Gastroesophageal sphincter (tissue), 4 donors: ENCODE results near the gene ME2. TPM values are rescaled to one million over a fixed set of nuclear protein-coding genes. Genes with fewer than 3 reads are reported as not detected.

Source experiments
- ATAC-seq: fragments of 150-250 bp; one replicate; pipeline ENCODE4 v1.9.1; 2016; ENCODE audit warnings: mild to moderate bottlenecking, moderate library complexity
- H3K27ac ChIP-seq, 4 donors: fragments of 200-600 bp; sonication (generic) in 3 of 4; 1 replicate in 3 of 4; 2 replicates in 1 of 4; pipeline ENCODE4 v1.5.1; 2016 to 2019
- H3K27me3 ChIP-seq: fragments of 200-600 bp; sonication (generic); one replicate; pipeline ENCODE4 v1.5.1; 2019
- H3K36me3 ChIP-seq, 2 donors: fragments of 200-600 bp; sonication (generic); one replicate each; pipeline ENCODE4 v1.5.1; 2019; ENCODE audit warnings: control low read depth in 1 of 2
- H3K4me1 ChIP-seq, 3 donors: fragments of 200-600 bp; sonication (generic); 1 replicate in 2 of 3; 2 replicates in 1 of 3; pipeline ENCODE4 v1.5.1; 2016 to 2019; ENCODE audit warnings: control low read depth in 2 of 3
- H3K4me3 ChIP-seq, 2 donors: fragments of 200-600 bp; sonication (generic); one replicate each; pipeline ENCODE4 v1.5.1; 2019; ENCODE audit warnings: mild to moderate bottlenecking in 1 of 2, moderate library complexity in 1 of 2
- H3K9me3 ChIP-seq, 3 donors: fragments of 200-600 bp; sonication (generic); one replicate each; pipeline ENCODE4 v1.5.1; 2017 to 2019; ENCODE audit warnings: control low read depth in 2 of 3
- EP300 ChIP-seq: sonication (generic); formaldehyde crosslinking; IDR thresholded peaks from one replicate; pipeline ENCODE4 v1.6.1; 2017; ENCODE audit warnings: antibody characterized with exemption, mild to moderate bottlenecking
- POLR2A ChIP-seq, 2 donors: fragments of 450-650 bp; IDR thresholded peaks; one replicate each; pipeline ENCODE4 v1.6.1; 2017; ENCODE audit warnings: antibody characterized with exemption in 2 of 2, mild to moderate bottlenecking in 2 of 2, moderate library complexity in 1 of 2
- POLR2AphosphoS5 ChIP-seq: sonication (generic); formaldehyde crosslinking; IDR thresholded peaks from one replicate; pipeline ENCODE4 v1.6.1; 2017; ENCODE audit warnings: antibody characterized with exemption
- WGBS, 2 donors: methylation state at CpG; one replicate each; pipeline ENCODE4 v1.1.5; 2018; ENCODE audit warnings: low coverage in 1 of 2; 5-methylcytosine and 5-hydroxymethylcytosine counted together
- total RNA-seq, 4 donors: library from RNA; depleted of rRNA; stranded (reverse); fragments of >200 nt; gene quantifications; one replicate each; pipeline ENCODE4 v1.1.0, GENCODE V29; 2016
- TF ChIP-seq, protein P1 (sequence below), 4 experiments: fragments of 200-600 bp in 2 of 4; fragments of 450-650 bp in 2 of 4; sonication (generic) in 1 of 4; IDR thresholded peaks; one replicate each; pipeline ENCODE4 v1.5.1; 2017 to 2019; ENCODE audit warnings: antibody characterized with exemption in 4 of 4, mild to moderate bottlenecking in 2 of 4, moderate library complexity in 2 of 4

Gene ME2
- total RNA-seq, 4 donors from 2014 or later = 44.8 to 59.2 (median 53.1) TPM

DNA sequence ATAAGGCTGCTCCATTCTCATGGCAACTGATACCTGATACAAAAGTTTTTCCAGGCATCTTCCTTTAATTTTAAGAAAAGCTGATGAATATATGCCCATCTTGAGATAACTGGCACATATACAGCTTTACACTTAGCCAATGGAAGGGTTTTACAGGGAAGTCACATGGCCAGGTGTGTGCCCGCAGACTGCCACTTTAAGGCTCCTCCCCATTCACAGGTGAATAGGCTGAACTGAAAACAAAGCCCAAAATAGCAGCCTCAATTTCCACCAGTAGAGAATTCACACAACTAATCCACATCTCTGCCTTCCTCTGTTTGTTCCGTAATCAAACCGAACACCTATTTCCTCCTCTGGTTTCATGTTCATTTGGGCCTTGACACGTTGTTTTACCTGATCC, 9.8 kb upstream of the ME2 start:
- H3K4me3 ChIP-seq = no peak overlapping the region
- H3K4me1 ChIP-seq = peaks cover 0 to 4% (median 0%) of the 10 kb centered on the region in 3 donors
- no peak overlapping the region for H3K27ac ChIP-seq
- TF ChIP-seq EP300 (no peak), POLR2A (IDR thresholded peaks at IDR 0.05) (no peak), POLR2AphosphoS5 (no peak)
- TF ChIP-seq, protein P1, sequence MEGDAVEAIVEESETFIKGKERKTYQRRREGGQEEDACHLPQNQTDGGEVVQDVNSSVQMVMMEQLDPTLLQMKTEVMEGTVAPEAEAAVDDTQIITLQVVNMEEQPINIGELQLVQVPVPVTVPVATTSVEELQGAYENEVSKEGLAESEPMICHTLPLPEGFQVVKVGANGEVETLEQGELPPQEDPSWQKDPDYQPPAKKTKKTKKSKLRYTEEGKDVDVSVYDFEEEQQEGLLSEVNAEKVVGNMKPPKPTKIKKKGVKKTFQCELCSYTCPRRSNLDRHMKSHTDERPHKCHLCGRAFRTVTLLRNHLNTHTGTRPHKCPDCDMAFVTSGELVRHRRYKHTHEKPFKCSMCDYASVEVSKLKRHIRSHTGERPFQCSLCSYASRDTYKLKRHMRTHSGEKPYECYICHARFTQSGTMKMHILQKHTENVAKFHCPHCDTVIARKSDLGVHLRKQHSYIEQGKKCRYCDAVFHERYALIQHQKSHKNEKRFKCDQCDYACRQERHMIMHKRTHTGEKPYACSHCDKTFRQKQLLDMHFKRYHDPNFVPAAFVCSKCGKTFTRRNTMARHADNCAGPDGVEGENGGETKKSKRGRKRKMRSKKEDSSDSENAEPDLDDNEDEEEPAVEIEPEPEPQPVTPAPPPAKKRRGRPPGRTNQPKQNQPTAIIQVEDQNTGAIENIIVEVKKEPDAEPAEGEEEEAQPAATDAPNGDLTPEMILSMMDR (IDR thresholded peaks at IDR 0.05) = no peak
- H3K27me3 ChIP-seq = peaks cover 7% of the 10 kb centered on the region
- no peak for ATAC-seq
- H3K36me3 ChIP-seq = no peaks in the 10 kb centered on the region
- 81 to 94% methylated on average over 3 to 4 of the region's 4 CpGs for WGBS, 2 donors
- H3K9me3 ChIP-seq = no peaks in the 10 kb centered on the region

DNA sequence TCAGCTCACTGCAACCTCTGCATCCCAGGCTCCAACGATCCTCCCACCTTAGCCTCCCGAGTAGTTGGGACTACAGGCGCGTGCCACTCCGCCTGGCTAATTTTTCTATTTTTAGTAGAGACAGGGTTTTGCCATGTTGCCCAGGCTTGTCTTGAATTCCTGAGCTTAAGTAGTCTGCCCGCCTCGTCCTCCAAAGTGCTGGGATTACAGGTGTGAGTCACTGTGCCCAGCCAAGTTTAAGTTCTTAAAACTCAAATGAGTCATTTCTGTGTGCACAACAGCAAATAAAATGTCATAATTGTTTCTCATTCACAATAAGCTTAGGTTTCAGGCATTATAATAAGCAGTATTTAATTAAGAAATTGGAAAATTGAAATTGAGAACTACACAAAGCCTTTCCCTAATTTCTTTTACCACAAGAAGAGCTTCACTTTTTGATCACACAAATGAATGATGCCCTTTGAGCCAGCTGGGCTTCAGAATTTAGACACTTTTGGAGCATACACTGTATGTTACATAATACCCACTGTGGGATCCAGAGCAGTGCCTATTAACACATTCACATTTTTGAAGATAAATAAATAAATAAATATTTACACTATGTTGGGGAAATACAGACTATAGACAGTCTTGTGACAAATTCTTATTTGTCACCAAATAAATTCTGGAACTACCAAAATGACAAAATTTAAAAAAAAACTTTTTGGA, 8.6 kb upstream of the ME2 start:
- no peaks in the 10 kb centered on the region for H3K9me3 ChIP-seq
- ATAC-seq = no peak
- TF ChIP-seq EP300 = no peak
- TF ChIP-seq, protein P1 (IDR thresholded peaks at IDR 0.05) = no peak
- no peak for TF ChIP-seq POLR2AphosphoS5
- TF ChIP-seq POLR2A (IDR thresholded peaks at IDR 0.05) = no peak
- no peak overlapping the region for H3K27ac ChIP-seq
- H3K4me1 ChIP-seq = peaks cover 0 to 4% (median 0%) of the 10 kb centered on the region in 3 donors
- H3K36me3 ChIP-seq = no peaks in the 10 kb centered on the region
- peaks cover 7% of the 10 kb centered on the region for H3K27me3 ChIP-seq
- no peak overlapping the region for H3K4me3 ChIP-seq
- WGBS, 2 donors = 64 to 69% methylated on average over 3 to 6 of the region's 7 CpGs

GRCh38 chr18:50871846-50872245, 7.1 kb upstream of the ME2 start:
- Histone ChIP-seq H3K4me1 (no peaks in the 10 kb centered on the region), H3K27ac (no peak overlapping the region), H3K27me3 (peaks cover 7% of the 10 kb centered on the region), H3K36me3 (no peaks in the 10 kb centered on the region), H3K4me3 (no peak overlapping the region), H3K9me3 (no peaks in the 10 kb centered on the region)
- ATAC-seq = no peak
- TF ChIP-seq POLR2AphosphoS5 = no peak
- no peak for TF ChIP-seq POLR2A (IDR thresholded peaks at IDR 0.05)
- TF ChIP-seq, protein P1 (IDR thresholded peaks at IDR 0.05) = no peak
- TF ChIP-seq EP300 = no peak
- 71 to 87% methylated on average over 2 to 3 of the region's 3 CpGs for WGBS, 2 donors

DNA sequence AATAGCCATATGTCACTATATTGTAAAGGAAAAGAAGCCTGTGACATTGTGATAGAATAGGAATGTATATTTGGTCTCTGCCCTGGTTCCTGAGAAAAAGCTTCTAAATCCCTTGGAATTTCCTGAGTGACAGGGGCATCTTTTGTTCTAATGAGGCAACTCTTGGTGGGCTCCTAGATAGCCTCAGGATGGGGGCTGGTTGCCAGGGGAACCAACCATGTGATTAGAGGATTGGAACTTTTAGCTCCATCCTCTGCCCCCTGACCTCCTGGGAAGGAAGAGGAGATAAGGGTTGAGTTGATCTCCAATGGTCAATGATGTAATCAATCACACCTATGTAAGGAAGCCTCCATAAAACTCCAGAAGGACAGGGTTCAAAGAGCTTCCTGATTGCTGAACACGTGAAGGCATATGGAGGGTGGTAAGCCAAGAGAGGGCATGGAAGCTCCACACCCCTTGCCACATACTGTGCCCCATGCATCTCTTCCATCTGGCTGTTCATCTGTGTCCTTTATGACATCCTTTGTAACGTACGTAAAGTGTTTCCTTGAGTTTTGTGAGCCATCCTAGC, 2.9 kb upstream of the ME2 start:
- Histone ChIP-seq H3K27me3 (peaks cover 7% of the 10 kb centered on the region), H3K36me3 (no peaks in the 10 kb centered on the region), H3K9me3 (no peaks in the 10 kb centered on the region), H3K27ac (no peak overlapping the region), H3K4me3 (no peak overlapping the region), H3K4me1 (peaks cover 0 to 18% (median 7%) of the 10 kb centered on the region in 3 donors)
- TF ChIP-seq, protein P1 (IDR thresholded peaks at IDR 0.05) = no peak
- no peak for TF ChIP-seq EP300
- TF ChIP-seq POLR2A (IDR thresholded peaks at IDR 0.05) = no peak
- TF ChIP-seq POLR2AphosphoS5 = no peak
- WGBS, 2 donors = 74 to 80% methylated on average over 3 of the region's 3 CpGs
- ATAC-seq = no peak
